Fibroblast of skin of abdomen (primary cell): ENCODE results near the gene AP2B1. TPM values are rescaled to one million over a fixed set of nuclear protein-coding genes. Genes with fewer than 3 reads are reported as not detected.
"Not testable (repeated sequence)": the region's sequence is repeated elsewhere in the genome, so short reads cannot be mapped to it uniquely, and the experiment has no call there.

Experiments
- DNase-seq: peaks from one replicate; pipeline ENCODE4 v3.0.0-alpha.2; 2013
- polyA plus RNA-seq, 2 experiments: library from polyadenylated mRNA; unstranded; fragments of 120-200 nt; gene quantifications; one replicate each; pipeline ENCODE4 v1.2.1, GENCODE V29; 2013; ENCODE audit not compliant: insufficient read length in 2 of 2

AP2B1 gene
- 128 TPM for polyA plus RNA-seq (2013, experiment 1 of 2; ENCODE audit: insufficient read length)
- 125 TPM for polyA plus RNA-seq (2013, experiment 2 of 2; ENCODE audit: insufficient read length)

DNA sequence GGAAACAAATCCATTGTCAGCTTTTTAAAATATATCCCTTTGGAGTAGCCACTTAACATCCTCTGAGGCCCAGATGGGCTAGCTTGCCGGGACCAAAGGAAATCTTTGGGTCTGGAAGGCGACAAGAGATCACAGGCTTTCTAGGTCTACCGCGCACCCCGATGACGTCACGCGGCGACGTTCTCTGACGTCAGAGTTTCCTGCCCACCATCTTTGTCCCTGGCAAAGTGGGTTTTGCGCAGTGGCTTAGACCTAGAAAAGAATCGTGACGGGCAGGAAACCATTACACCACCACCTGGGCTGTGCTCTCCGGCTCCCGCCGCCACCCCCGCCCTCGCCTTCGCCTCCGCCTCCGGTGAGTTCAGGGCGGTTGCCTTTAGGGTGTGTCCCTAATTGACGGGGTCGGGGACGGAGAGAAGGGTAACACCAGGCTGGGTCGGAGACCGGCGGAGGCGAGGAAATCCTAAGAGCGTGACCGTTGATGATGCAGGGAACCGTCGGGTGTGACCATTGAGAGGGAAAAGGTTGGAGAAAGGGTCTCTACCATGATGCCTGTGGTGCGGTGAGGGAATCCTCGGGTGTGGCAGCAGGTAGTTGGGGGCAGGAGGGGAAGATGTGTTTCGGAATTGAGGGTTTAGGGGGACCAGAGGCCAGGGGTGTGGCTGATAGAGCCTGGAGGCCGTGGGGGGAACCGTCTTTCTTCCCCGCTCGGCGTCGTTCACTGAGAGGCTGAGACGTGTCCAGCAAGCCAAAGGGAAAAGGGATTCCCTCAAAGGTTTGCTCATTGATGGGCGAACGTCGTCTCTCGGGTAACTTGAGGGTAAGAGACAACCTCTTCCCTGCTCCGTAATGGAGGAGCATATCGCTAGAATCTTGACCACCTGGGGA, at the start of gene AP2B1:
Gene AP2B1 (plus strand): TSS at position 249 of the 888 bp plus-strand sequence. CDS start 6,709 bp downstream, outside the sequence.
- peak; percentile 95 for DNase-seq

GRCh38 chr17:35537601-35538141, 49.5 kb upstream of the AP2B1 start, which contains the start of gene SLFN12L:
Gene SLFN12L, minus strand, starts transcription at chr17:35537678. Its CDS starts 15,314 bp downstream, at chr17:35522364.
- DNase-seq: no peak

DNA sequence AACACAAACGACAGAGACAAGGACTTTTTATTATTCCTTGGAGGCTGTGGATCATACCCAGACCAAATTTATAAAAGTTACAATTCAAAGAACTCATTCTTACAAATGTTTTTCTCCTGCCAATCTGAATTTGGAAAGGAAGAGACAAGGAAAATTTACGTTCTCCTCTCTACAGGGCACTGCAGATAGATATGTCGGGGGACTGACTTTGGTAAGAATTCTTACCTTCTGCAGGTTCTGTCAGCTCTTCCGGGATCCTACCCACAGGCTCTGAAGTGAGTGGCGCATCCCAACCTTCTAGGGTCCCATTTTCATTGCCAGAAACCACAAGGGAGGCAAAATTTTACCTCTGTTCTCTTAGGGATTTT, 47.5 kb upstream of the AP2B1 start:
- no peak for DNase-seq

DNA sequence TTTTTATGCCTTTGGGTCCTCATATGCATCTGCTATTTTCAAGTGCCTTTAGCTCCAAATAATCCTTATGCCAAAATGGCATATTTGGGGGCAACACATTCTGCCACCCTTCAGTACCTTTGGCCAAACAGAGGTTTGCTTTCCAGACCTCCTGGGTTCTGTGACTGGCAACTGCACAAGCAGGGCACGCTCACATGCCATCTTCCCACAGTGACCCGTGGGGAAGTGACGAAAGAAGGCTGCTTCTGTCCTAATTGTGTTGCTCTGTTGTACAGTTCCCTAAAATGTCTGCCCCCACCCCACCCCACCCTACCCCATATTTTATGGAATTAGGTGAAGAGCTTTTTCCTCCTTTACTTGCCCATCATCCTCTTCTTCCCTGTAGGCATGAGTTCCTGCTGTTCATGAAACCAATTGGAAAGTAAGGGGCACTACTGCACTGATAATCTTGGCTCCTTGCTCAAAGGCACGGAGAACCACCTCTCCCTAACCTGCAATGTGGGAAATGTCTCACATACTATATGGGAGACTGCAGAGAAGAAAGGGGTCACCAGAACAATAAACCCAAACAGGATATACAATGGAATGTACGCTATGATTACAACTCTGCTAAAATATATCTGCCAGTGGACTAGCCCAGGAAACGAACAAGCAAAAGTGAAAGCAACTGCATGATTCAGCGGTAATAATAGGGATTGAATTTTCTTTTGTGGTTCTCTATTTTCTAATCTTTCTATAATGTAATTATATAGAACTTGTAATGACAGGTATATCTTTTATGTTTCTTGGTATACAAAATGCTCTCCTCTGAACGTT, 46.3 kb upstream of the AP2B1 start:
- DNase-seq: peak; percentile 15

DNA sequence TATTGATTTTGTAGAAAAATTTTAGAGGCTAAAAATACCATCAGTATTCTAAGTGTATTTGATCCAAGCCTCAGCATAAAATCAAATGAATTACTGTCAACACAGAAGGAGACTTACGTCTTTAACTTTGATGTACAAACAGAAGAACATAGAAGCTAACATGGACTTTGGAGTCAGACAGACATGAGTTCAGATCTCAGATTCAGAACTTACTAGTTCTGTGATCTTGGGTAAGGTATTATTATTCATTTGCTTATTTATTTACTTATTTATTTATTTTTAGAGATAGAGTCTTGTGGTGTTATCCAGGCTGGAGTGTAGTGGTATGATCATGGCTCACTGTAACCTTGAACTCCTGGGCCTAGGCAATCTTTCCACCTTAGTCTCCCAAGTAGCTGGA, 45.7 kb upstream of the AP2B1 start:
- DNase-seq: no peak

DNA sequence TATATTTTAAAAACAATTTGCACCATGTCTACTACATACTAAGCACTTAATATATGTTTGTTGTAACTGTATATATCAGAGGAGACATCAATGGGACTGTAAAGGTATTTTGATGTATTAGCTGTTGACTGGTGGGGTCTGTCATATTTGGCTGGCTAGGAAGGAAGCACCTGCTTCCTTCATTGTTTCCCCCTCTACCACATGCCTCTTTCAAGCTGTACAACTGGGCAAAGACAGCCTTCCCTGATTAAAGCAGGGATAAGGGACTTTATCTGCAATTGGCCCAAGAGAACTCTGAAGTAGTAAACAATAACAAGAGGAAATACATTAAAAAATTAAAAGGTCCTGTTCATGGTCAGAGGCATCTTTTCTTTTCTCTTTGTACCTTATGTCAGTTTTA, 44.1 kb upstream of the AP2B1 start:
- DNase-seq: no peak

- peak; percentile 2 for DNase-seq
These were observed 43.3 kb upstream of the AP2B1 start for GRCh38 chr17:35543856-35544255.

- no peak for DNase-seq
These were observed 42.0 kb upstream of the AP2B1 start for GRCh38 chr17:35545150-35545549.

DNA sequence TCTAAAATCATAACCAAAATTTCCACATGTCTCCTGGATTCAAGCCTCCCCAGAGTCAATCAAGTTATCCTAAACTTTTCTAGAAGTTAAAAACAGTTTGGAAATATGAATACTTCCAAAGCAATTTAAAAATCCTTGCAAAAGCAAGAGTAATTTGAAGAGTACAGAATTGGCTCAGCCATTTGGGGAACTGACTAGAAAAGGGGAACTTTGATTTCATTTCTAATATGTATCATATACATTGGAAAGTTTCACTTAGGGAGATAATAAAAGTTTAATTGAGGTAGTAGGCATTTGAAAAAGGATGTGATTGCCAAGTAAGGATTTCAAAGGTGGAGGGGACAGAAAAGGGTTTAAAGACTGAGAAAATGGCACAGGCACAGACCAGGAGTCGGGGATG, 40.6 kb upstream of the AP2B1 start:
- DNase-seq: no peak

DNA sequence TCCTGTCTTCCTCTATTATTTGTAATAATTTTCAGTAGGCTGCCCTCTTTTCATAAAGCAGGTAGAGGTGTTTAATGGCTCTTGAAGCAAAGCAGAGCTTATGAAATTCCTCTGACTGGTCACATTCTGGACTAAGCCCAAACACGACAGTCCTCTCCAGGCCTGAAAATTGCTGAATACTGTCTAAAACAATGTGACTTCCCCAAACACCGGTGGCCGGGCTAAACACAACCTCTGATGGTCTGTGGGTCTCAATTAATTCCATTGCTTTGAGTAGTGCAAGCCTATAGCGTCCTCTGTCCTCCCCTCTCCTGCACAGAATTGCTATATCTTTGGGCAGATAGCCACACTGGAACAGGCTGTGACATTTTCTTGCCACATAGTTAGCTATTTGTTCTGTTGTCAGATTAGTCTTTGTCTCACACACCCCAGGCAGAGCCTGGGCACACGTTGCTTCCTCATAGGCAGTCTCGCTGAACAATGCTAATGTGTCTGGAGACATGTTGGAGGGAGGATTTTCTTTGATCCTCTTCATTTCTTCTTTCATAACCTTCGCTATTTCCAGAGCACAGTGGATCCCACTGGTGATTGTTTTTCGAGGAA, 38.8 kb upstream of the AP2B1 start:
- no peak for DNase-seq

DNA sequence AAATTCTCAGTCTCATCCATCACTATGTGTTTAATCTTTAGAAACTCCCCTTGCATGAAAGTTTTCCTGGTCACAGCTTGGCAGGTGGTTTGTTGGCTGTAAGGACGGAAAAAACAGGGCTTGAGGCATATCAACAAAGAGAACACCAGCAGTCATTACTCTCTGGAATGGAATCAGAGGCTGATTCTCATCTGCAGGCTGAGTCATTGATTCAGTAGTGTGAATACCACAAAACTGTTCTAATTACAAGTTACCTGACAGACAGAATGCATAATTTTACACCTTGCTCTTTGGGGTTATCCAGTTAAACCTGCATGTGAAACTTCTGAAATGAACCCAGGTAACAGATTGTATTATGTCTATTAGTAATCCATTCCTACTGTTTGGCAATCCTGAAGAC, 38.1 kb upstream of the AP2B1 start:
- no peak for DNase-seq

DNA sequence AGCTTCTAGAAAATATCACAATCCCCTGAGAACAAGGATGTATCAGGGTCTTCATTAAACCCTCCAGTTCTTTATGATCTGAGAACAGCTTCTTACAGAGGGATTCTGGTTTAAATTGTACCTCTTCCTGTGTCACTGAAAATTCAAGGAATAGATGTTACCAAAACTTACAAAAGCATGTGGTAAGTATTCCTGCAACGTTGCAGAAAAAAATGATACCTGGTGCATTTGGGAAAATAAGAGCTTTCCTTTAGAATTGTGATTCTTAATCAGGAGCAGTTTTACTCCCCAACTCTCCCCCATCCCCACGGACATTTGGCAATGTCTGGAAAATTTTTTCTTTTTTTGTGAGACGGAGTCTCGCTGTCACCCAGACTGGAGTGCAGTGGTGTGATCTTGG, 33.8 kb upstream of the AP2B1 start:
- DNase-seq: no peak

DNA sequence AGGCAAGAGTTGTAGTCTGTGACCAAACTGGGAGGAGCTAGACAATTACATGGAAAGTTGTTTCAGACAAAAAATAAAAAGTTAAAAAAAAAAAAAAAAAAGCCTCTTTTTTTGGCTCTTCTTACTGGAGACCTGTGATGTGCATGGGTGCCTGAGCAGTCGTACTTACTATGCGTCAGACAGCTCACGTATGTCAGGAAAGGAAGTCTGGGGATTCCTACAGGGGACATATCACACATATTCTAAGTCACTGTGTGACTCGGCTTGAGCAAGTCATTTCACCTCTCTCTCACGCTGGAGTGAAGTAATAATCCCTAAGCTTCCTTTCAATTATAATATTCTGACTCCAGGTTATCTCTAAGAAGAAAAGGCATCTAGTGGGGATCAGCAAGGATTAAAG, 32.5 kb upstream of the AP2B1 start:
- no peak for DNase-seq

- no peak for DNase-seq
These were observed 31.4 kb upstream of the AP2B1 start for GRCh38 chr17:35555691-35556090.

DNA sequence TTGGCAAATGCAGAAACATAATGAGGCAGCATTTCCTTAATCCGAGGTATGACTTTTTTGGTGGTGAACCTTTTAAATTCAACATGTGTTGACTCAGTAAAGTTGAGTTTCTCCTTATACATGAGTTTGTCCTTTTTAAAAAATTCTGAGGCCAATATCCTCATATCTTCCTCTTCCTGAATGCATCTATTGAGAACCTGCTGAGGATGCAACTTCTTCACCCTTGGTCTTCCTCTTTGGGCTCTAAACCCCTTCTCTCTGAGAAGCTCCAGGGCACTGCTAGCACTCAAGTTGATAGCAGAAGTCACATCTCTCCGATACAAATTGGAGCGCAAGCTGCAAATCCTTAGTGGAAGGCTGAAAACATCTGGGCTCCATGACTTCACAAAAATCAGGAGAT, 29.8 kb upstream of the AP2B1 start:
- no peak for DNase-seq

DNA sequence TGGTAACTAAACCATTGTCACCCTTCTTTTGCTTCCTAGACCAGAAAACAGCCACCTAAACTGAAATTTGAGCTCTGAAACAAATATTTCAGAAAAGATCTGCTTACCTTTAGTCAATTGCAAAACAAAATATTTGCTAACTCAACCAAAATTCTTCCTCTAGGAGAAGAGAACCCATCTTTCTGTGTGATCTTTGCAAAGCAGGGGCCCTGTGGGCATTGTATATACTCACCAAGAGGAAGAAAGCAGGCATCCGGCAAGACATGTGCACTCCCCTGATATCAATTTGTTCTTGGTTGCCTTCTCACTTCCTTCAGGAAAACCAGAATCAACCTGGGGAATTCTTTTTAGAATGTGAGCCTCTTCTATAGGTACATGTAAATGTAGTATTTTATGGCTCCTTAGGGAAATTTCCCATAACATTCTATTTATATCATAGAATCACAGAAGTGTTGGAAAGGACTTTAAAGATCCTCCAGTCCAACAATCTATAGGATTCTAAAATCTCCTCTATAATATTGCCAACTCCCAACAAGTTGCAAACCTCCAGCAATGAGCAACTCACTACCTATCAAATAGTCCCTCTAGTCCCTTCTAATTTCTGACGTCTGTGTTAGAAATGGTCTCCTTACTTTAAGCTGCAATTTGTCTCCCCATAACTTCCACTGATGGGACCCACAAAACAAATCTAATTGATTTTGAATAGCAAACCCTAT, 27.5 kb upstream of the AP2B1 start:
- no peak for DNase-seq

DNA sequence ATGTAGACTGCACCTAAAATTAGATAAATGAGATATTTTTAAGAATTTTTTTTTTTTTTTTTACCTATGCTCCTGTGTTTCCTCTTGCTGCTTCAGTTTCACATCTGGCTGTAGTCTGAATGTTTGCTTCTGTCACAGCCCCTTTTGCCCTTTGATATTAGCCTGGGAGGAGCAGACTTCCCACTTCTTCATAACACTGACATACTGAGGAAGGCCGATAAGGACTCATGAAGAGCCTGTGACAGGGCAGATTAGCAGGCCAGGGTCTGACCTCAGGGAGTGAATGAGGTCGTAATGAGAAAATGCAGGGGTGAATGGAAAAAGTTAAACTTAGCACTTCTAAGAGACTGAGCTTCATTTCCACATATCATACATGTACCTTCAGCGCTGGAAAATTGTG, 26.4 kb upstream of the AP2B1 start, which contains the start of gene SLFN14:
Gene SLFN14 (minus strand): TSS at position 117 of the 400 bp plus-strand sequence. CDS start 2,757 bp downstream, outside the sequence.
- DNase-seq: no peak

GRCh38 chr17:35563181-35563580, 23.9 kb upstream of the AP2B1 start:
- DNase-seq: not testable (repeated sequence)

- DNase-seq: no peak
These were observed 20.2 kb upstream of the AP2B1 start for GRCh38 chr17:35566968-35567367.

DNA sequence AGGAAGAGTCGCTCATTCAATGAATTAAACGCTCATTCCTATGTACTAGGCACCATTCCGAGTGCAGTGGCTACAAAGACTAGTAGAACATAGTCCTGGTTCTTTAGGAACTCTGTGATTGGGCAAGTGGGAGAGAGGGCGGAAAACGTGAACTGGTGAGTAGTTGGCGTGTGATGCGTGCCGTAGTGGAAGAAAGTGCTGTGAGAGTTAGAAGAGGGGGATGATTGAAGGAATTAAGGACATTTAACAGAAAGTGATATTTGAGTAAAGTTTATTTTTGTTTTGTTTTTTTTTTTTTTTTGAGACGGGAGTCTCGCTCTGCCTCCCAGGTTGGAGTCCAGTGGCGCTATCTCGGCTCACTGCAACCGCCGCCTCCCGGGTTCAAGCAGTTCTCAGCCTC, 18.6 kb upstream of the AP2B1 start:
- DNase-seq: no peak

- DNase-seq: no peak
These were observed 17.7 kb upstream of the AP2B1 start for GRCh38 chr17:35569405-35569804.

DNA sequence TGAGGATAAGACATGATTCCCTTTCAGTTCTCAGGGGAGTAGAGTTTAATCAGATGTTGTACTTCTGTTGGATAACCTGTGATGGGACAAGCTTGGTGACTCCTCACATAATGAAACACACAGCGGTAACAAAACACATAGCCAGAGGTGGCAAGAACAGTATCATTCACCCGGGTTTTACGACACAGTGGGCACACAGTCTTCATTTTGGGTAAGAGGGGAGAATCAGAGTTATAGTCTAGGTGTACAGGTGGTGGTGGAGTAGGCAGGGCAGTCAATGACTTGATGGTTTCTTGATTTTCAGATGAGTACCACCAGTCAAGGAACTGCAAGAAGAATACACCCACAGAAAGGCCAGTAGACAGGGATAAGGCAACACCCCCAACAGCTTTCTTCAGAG, 11.4 kb upstream of the AP2B1 start:
- no peak for DNase-seq
